GM18520 (cell line): ENCODE data around the gene ZFAND3.

Source experiments
- ATAC-seq: cut with Tn5 transposase; IDR thresholded peaks from one replicate; pipeline ENCODE4 v1.9.1; 2021; ENCODE audit not compliant: unreplicated experiment

ZFAND3 gene

GRCh38 chr6:38078671-38079070 is 259.1 kb downstream of the ZFAND3 start:
- ATAC-seq: no peak

GRCh38 chr6:38079107-38079506 is 259.6 kb downstream of the ZFAND3 start:
- ATAC-seq: no peak

- ATAC-seq: no peak
Observed at GRCh38 chr6:38079537-38079936, 260.0 kb downstream of the ZFAND3 start.

GRCh38 chr6:38080360-38080759 is 260.8 kb downstream of the ZFAND3 start:
- no peak for ATAC-seq

- ATAC-seq: no peak
Observed at GRCh38 chr6:38080889-38081288, 261.4 kb downstream of the ZFAND3 start.

- ATAC-seq: no peak
Observed at GRCh38 chr6:38085031-38085430, 265.5 kb downstream of the ZFAND3 start.

- no peak for ATAC-seq
Observed at GRCh38 chr6:38086346-38086745, 266.8 kb downstream of the ZFAND3 start.

- no peak for ATAC-seq
Observed at GRCh38 chr6:38088010-38088409, 268.5 kb downstream of the ZFAND3 start.

- ATAC-seq: no peak
Observed at GRCh38 chr6:38088829-38089228, 269.3 kb downstream of the ZFAND3 start.

- no peak for ATAC-seq
Observed at GRCh38 chr6:38091613-38092012, 272.1 kb downstream of the ZFAND3 start.

GRCh38 chr6:38092465-38092864 is 272.9 kb downstream of the ZFAND3 start:
- ATAC-seq: no peak

GRCh38 chr6:38092964-38093363 is 273.4 kb downstream of the ZFAND3 start:
- ATAC-seq: no peak

- no peak for ATAC-seq
Observed at GRCh38 chr6:38095054-38095453, 275.5 kb downstream of the ZFAND3 start.

- ATAC-seq: no peak
Observed at GRCh38 chr6:38099221-38099620, 279.7 kb downstream of the ZFAND3 start.

GRCh38 chr6:38100380-38100779 is 280.9 kb downstream of the ZFAND3 start:
- ATAC-seq: no peak

GRCh38 chr6:38103921-38104320 is 284.4 kb downstream of the ZFAND3 start:
- no peak for ATAC-seq

- no peak for ATAC-seq
Observed at GRCh38 chr6:38105066-38105465, 285.5 kb downstream of the ZFAND3 start.

- no peak for ATAC-seq
Observed at GRCh38 chr6:38107073-38107472, 287.5 kb downstream of the ZFAND3 start.

GRCh38 chr6:38110481-38110971 is 291.0 kb downstream of the ZFAND3 start:
- ATAC-seq: no peak

- ATAC-seq: no peak
Observed at GRCh38 chr6:38112181-38112580, 292.7 kb downstream of the ZFAND3 start.

GRCh38 chr6:38113825-38114576 is 294.5 kb downstream of the ZFAND3 start:
- no peak for ATAC-seq

GRCh38 chr6:38114976-38115625 is 295.6 kb downstream of the ZFAND3 start:
- ATAC-seq: no peak
